HepG2 (cell line): Measurements from ENCODE around the gene TRIM66. TPM values are rescaled to one million over a fixed set of nuclear protein-coding genes. Genes with fewer than 3 reads are reported as not detected.

Source experiments
- MXD4 ChIP-seq: IDR thresholded peaks from 2 replicates; pipeline ENCODE4 v1.6.1; 2016; ENCODE audit warnings: mild to moderate bottlenecking, missing biosample characterization, missing genetic modification reagents
- NCOA1 ChIP-seq: sonication (generic); formaldehyde crosslinking; IDR thresholded peaks from 2 replicates; pipeline ENCODE4 v1.9.0; 2021; ENCODE audit warnings: missing genetic modification reagents
- SKIL ChIP-seq: sonication (generic); formaldehyde crosslinking; IDR thresholded peaks from 2 replicates; pipeline ENCODE4 v1.8.0; 2022; ENCODE audit warnings: missing genetic modification reagents, mild to moderate bottlenecking, moderate library complexity, borderline replicate concordance
- ZFP91 ChIP-seq: sonication (generic); formaldehyde crosslinking; IDR thresholded peaks from 2 replicates; pipeline ENCODE4 v1.9.0; 2022; ENCODE audit warnings: missing genetic modification reagents, mild to moderate bottlenecking, borderline replicate concordance
- ZNF513 ChIP-seq: sonication (generic); formaldehyde crosslinking; conservative IDR thresholded peaks from 2 replicates; pipeline ENCODE4 v1.5.0; 2020; ENCODE audit warnings: missing genetic modification reagents
- ZNF598 ChIP-seq: sonication (generic); formaldehyde crosslinking; IDR thresholded peaks from 2 replicates; pipeline ENCODE4 v1.5.1; 2020; ENCODE audit warnings: mild to moderate bottlenecking, missing genetic modification reagents, borderline replicate concordance
- ZNF749 ChIP-seq: sonication (generic); formaldehyde crosslinking; IDR thresholded peaks from 2 replicates; pipeline ENCODE4 v1.8.0; 2022; ENCODE audit warnings: mild to moderate bottlenecking, missing genetic modification reagents, moderate library complexity, borderline replicate concordance
- ZNF782 ChIP-seq: sonication (generic); formaldehyde crosslinking; IDR thresholded peaks from 2 replicates; pipeline ENCODE4 v1.4.0; 2020; ENCODE audit warnings: missing genetic modification reagents, mild to moderate bottlenecking, borderline replicate concordance
- ZZZ3 ChIP-seq: sonication (generic); formaldehyde crosslinking; IDR thresholded peaks from 2 replicates; pipeline ENCODE4 v1.4.0; 2020; ENCODE audit warnings: missing genetic modification reagents, mild to moderate bottlenecking, borderline replicate concordance
- polyA plus RNA-seq, 8 experiments: library from polyadenylated mRNA; depleted of rRNA in 3 of 8; stranded (reverse) in 7 of 8; unstranded in 1 of 8; fragments of >200 nt; fragmentation: Illumina TruSeq in 4 of 8; extraction: Trizol in 4 of 8; gene quantifications; 2 replicates each; pipeline versions ENCODE4 v1.2.1 to v1.2.3, GENCODE V29; 2011 to 2016; ENCODE audit warnings: low read depth in 4 of 8, missing spikeins in 1 of 8, mixed read lengths in 1 of 8; ENCODE audit not compliant: insufficient read depth in 1 of 8
- total RNA-seq, 5 experiments: library from RNA; depleted of rRNA; stranded (reverse); fragments of >200 nt; fragmentation: Illumina TruSeq; extraction: Trizol; gene quantifications; 2 replicates each; pipeline ENCODE4 v1.2.3, GENCODE V29; 2016; ENCODE audit warnings: low read depth in 1 of 5

The TRIM66 gene
- total and polyA plus RNA-seq, 2 of the 13 experiments (the other 11 are each of a cell fraction or from before 2014, with no cell fraction given), result 4.9 to 6.1 TPM

GRCh38 chr11:8682303-8683114 is at the start of gene TRIM66, which contains the start of gene RPL27A (continued):
- peak; percentile 76; the same call in 1 of the 2 replicates for TF ChIP-seq ZFP91
- peak; percentile 61 for TF ChIP-seq ZNF749 (CRISPR knock-in tag)
- TF ChIP-seq ZNF782 (CRISPR knock-in tag), result no peak
- TF ChIP-seq ZNF598 (CRISPR knock-in tag), result peak; percentile 56
- 0 out of 2 replicates have a peak, but pooled peaks have one; percentile 5 for TF ChIP-seq ZNF513 (CRISPR knock-in tag)
- peak; percentile 61; the same call in 1 of the 2 replicates for TF ChIP-seq MXD4 (CRISPR knock-in tag)
- no peak for TF ChIP-seq SKIL (CRISPR knock-in tag)
- peak; percentile 92 for TF ChIP-seq NCOA1 (CRISPR knock-in tag)
- TF ChIP-seq ZZZ3 (CRISPR knock-in tag), result peak; percentile 97; the same call in 1 of the 2 replicates
